Measurements from ENCODE around the gene ATP11A.

ATP11A gene

GRCh38 chr13:112902669-112903068 lies 212.8 kb downstream of the ATP11A start:
- H3K4me3 ChIP-seq (ENCODE audit: low read depth, low read length): no peak overlapping the region
- no peak for DNase-seq (ENCODE audit: low read depth)

GRCh38 chr13:112903071-112903577 lies 213.3 kb downstream of the ATP11A start:
- DNase-seq (ENCODE audit: low read depth): no peak
- H3K4me3 ChIP-seq (ENCODE audit: low read depth, low read length): no peak overlapping the region

- H3K4me3 ChIP-seq (ENCODE audit: low read depth, low read length): no peak overlapping the region
- no peak for DNase-seq (ENCODE audit: low read depth)
Observed at GRCh38 chr13:112903606-112904195, 213.9 kb downstream of the ATP11A start.

DNA sequence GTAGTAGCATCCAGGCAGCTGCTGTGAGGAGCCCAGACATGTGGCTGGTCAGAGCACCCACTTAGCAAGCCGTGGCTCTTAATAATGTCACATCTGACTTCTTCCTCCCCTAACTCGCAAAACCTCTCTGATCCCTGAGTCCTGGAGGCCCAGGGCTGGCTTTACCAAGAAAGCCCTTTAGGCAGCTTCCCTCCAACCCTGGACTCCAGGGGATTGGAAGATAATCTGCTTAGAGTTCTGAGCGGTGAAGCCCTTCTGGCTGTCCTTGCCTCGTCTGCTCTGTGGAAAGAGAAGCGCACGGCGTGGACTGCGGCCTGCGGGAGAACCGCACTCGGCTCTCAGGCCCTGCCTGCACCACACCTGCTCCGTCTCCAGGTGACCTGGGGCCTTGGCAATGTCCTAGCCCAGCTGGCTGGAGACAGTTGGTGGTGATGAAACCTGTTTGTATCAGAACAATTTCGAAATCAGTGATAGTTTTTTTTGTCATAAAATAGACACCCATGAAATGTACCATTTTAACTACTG lies 214.7 kb downstream of the ATP11A start:
- no peak overlapping the region for H3K4me3 ChIP-seq (ENCODE audit: low read depth, low read length)
- DNase-seq (ENCODE audit: low read depth): no peak

GRCh38 chr13:112905086-112905485 lies 215.2 kb downstream of the ATP11A start:
- H3K4me3 ChIP-seq (ENCODE audit: low read depth, low read length): no peak overlapping the region
- no peak for DNase-seq (ENCODE audit: low read depth)

DNA sequence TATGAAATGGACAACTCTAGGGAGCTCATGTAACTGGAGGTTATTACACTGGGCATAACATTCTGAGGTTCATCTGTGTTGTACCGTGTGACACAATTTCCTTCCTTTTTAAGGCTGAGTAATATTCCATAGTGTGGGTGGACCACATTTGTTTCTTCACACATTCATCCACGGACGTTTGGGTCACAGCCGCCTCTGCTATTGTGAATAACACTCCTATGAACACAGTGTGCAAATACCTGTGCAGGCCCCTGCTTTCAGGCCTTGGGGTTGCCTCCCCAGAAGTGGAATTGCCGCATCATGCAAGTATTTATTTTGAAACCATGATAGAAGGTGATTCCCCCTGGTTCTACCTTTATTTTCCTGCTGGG lies 215.8 kb downstream of the ATP11A start:
- H3K4me3 ChIP-seq (ENCODE audit: low read depth, low read length): no peak overlapping the region
- no peak for DNase-seq (ENCODE audit: low read depth)

GRCh38 chr13:112905990-112906641 lies 216.3 kb downstream of the ATP11A start:
- no peak overlapping the region for H3K4me3 ChIP-seq (ENCODE audit: low read depth, low read length)
- no peak for DNase-seq (ENCODE audit: low read depth)

- no peak overlapping the region for H3K4me3 ChIP-seq (ENCODE audit: low read depth, low read length)
- no peak for DNase-seq (ENCODE audit: low read depth)
Observed at GRCh38 chr13:112907286-112907685, 217.4 kb downstream of the ATP11A start.

DNA sequence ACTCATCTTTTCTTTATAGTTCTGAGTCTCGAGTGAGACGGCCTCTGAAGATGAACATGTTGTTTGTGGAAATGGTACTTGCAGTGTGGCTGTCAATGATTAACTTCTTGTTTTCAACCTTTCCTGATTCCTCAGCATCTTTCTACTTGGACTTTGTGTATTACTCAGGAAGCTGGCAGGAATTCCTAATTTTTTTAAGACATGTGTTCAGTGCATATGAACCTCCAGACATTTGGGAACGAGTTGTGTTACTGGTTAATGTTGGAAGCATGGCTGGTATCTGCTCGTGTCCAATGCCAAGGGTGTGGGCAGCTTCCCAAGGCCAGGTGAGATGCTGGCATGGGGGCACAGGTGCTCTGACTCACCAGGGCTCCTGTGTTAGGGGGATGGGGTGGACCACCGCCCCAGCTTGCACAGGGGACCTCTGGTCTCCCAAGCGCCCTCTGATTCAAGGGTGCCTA lies 218.1 kb downstream of the ATP11A start:
- no peak for DNase-seq (ENCODE audit: low read depth)
- H3K4me3 ChIP-seq (ENCODE audit: low read depth, low read length): no peak overlapping the region

- DNase-seq (ENCODE audit: low read depth): no peak
- H3K4me3 ChIP-seq (ENCODE audit: low read depth, low read length): no peak overlapping the region
Observed at GRCh38 chr13:112908342-112908741, 218.5 kb downstream of the ATP11A start.

DNA sequence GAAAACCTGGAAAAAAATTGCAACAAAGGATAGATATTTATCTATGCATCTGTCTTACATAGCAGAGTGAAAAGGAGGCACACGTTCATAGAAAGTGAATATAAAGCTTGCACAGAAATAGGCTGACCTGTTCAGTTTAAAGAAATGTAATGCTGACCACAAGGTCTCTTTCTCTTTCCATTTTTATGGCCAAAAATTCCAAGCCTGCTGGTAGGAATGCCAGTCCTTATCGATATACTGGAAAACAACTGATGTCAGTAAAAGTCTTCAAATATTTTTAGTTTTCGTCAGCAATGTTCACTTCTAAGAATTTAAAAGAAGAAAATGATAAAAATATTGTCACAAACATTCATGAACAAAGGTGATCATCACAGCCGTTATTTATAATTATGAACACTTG lies 220.2 kb downstream of the ATP11A start:
- no peak overlapping the region for H3K4me3 ChIP-seq (ENCODE audit: low read depth, low read length)
- DNase-seq (ENCODE audit: low read depth): no peak

DNA sequence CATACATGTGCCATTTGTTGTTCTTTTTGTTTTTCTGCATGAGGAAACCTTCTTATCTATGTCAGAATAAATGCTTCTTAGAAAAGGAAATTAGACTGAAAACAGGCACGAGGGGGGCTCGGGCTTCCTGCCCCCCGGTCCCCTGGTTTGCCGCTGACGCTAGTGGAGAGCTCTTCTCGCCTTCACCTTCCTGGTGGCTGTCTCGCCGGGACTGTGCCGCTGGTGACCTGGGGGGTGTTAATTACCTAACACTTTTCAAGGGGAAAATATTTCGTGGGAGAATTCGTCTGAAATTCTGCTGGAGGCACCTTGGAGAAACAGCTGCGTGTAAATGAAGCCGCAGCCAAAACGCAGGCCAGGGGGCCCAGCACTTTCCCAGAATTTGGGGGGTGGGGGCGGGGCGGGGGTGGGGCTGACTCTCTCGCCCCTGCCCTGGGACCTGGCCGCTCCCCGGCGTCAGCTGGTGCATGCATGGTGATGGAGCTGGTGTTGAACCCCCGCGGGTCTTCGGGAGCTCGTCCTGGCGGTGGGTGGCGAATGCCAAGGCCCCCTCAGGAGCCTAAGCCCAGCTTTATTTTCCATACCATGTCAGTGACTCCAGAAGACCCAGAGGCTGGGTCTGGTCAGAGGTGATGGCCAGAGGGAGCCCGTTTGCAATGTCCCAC lies 220.9 kb downstream of the ATP11A start:
- no peak for DNase-seq (ENCODE audit: low read depth)
- H3K4me3 ChIP-seq (ENCODE audit: low read depth, low read length): no peak overlapping the region

DNA sequence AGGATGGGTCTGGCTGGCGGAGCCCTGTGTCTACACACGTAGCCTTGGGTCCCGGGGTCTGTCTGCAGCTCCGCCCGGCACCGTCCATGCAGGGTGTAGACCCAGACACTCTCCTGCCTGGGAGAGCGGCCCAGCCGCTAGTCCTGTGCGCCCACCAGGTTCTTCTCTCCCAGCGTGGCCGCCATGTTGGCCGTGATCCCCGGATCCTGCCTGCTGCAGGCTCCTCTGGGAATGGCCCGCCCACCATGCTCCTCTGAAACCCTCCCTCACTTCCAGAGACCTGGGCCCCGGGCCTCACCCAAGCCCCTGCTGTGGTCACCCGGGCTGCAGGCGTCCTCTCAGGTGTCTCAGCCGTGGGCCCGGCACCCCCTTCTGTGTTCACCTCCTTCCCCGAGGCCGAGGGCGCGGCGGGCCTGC lies 221.5 kb downstream of the ATP11A start:
- H3K4me3 ChIP-seq (ENCODE audit: low read depth, low read length): no peak overlapping the region
- no peak for DNase-seq (ENCODE audit: low read depth)

GRCh38 chr13:112911883-112912282 lies 222.0 kb downstream of the ATP11A start:
- no peak for DNase-seq (ENCODE audit: low read depth)
- no peak overlapping the region for H3K4me3 ChIP-seq (ENCODE audit: low read depth, low read length)

DNA sequence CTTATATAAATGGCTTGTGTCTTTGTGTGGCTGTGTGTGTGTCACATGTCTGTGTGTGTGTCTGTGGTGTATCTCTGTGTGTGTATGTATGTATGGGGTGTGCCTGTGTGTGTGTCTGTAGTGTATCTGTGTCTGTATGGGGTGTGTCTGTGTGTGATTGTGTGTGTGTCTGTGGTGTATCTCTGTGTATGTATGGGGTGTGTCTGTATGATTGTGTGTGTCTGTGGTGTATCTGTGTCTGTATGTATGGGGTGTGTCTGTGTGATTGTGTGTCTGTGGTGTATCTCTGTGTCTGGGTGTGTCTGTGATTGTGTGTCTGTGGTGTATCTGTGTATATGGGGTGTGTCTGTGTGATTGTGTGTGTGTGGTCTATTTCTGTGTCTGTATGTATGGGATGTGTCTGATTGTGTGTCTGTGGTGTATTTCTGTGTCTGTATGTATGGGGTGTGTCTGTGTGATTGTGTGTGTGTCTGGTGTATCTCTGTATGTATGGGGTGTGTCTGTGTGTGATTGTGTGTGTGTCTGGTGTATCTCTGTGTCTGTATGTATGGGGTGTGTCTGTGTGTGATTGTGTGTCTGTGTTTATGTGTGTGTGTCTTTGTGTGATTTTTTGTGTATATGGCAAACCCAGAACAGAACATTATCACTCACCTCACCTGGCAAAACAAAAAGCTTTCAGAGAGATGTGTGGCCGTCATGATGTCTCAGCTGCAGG lies 223.0 kb downstream of the ATP11A start:
- H3K4me3 ChIP-seq (ENCODE audit: low read depth, low read length): no peak overlapping the region
- no peak for DNase-seq (ENCODE audit: low read depth)

GRCh38 chr13:112916296-112916695 lies 226.5 kb downstream of the ATP11A start:
- no peak for DNase-seq (ENCODE audit: low read depth)
- no peak overlapping the region for H3K4me3 ChIP-seq (ENCODE audit: low read depth, low read length)

DNA sequence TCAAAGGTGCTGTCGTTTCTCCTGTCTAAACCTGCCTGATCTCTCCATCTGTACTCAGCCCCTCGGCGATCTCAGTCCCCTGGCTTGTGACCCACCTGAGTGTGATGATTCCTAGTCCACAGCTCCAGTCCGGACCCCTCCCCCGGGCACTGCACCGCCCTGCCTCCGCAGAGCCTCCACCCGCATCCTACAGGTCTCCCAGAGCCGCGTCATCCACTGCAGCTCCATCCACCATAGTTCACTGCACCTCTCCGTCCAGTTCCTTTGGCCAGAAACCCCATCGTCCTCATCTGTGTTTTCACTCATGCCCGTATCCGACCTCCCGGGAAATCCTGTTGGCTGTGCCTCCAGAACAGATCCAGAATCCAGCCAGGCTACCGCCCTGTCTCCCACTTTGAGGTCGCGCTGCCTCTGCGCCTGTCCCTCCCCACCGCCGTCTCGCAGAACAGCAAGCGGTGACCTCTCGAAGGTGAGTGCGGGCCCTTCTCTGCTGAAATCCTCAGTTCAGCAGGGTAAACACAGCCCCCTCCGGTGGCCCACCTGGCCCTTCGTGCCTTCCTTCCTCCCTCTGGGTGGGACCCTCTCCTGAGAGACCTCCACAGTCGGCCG lies 227.3 kb downstream of the ATP11A start:
- DNase-seq (ENCODE audit: low read depth): no peak
- no peak overlapping the region for H3K4me3 ChIP-seq (ENCODE audit: low read depth, low read length)

DNA sequence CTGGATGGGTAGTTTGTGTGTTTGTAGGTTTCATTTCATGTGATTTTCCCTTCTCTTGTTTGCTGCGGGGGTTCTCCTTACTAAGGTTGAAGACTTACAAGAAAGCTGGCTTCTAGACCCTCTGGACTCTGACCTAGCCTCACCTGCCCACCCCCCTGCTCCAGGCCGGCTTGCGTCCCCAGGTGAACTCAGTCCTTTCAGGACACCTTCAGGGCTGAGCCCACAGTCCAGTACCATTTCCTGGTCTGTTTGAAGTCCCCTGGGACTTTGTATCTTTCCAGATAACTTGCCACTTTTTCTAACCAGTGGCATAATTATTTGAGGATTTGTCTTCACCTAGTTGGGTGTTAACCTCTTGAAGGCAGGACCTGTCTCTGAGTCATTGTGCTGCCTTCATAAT lies 227.9 kb downstream of the ATP11A start:
- no peak for DNase-seq (ENCODE audit: low read depth)
- no peak overlapping the region for H3K4me3 ChIP-seq (ENCODE audit: low read depth, low read length)

DNA sequence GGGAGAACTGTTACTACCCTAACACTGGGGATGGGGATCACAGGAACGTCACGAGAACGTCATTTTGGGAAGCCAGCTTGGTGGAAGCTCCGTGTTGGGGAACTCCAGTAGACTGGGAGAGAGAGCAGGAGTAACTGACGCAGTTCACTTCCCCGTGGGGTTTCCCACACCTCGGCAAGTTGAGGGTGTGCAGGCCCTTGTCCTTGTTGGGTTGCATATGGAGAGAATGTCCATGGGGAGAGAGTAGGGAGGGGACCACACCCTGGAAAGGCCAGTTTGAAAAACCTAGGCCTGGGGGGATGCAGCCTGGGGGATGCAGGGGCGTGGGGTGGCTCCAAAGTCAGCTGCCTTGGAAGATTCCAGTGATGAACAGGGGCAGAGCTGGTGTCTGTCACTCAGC lies 228.4 kb downstream of the ATP11A start:
- H3K4me3 ChIP-seq (ENCODE audit: low read depth, low read length): no peak overlapping the region
- DNase-seq (ENCODE audit: low read depth): no peak

- H3K4me3 ChIP-seq (ENCODE audit: low read depth, low read length): no peak overlapping the region
- no peak for DNase-seq (ENCODE audit: low read depth)
Observed at GRCh38 chr13:112918746-112919145, 228.9 kb downstream of the ATP11A start.
